NCI-H2196 (cell line): ENCODE data around the gene RNASE11.
"Not testable (repeated sequence)": the region's sequence is repeated elsewhere in the genome, so short reads cannot be mapped to it uniquely, and the experiment has no call there.

Source experiments
- DNase-seq: peaks from one replicate; lab custom pipeline; 2025; ENCODE audit not compliant: unreplicated experiment; lab: John Stamatoyannopoulos, UW

RNASE11 gene

DNA sequence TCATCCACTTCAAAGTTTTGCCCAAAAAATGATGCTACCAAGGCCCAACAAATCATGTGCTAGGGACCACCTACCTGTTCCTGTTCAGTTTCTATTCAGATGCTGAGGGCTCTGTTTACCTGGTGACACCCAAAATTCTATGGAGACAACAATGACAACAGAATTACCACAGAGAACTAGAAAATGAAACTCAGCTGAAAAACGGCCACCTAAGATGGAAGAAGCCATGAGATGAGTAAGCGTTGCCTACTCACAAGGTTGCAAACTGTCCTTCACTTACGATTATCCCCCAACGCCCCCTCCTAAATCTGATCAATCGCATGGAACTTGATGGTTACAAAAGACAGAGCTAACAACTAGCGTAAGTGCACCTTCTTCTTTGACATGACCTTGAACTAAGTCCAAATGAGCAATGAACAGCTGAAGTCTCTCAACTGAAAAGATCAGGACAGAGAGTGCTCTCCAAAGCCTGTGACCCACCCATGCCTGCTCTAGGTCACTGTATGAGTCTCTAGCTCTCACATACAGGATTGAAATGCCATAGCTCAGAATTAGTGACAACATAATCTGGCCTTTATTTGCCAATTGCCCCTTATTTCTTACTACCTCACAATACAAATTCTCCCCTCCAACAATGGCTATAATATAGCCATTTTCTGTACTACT lies at the start of gene RNASE11:
RNASE11 (minus strand) TSS at position 513 of the 666 bp plus-strand sequence.
- no peak for DNase-seq

DNA sequence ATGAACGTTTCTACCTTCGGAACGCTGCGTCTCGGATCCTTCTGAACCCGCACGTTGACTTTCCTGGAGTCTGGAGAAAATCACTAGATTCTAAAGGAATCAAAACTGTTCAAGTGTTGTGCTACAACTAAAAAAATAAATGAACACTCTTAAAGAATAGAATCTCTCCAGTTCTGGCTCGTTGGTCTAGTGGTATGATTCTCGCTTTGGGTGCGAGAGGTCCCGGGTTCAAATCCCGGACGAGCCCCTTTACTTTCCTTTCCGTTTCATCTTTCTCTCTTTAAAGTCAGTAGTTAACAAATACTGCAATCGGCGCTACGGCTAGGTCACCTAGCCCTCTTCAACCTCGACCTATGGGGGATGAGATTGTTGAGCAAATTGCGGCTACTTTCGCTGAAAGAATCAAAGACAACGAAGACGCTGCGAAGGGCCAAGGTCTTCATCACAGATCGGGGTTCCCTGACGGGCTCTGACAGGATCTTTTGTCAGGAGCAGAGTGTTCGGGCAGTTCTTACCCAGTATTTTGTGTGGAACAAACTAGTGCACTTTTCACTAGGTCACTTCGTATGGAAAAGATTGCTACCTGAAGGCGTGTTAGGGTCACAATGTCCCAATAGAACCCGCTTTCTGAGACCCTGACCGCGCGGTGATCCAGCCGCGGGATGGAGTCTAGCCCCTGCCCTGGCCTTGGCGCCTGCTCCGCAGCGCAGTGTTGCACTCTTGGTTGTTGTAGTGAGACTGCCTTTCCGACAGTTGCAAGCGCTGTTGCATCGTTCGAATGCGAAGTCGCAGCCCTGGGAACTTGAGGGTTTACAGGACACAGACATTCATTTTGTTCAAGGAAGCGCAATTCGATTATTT lies 45.3 kb upstream of the RNASE11 start:
- no peak for DNase-seq

DNA sequence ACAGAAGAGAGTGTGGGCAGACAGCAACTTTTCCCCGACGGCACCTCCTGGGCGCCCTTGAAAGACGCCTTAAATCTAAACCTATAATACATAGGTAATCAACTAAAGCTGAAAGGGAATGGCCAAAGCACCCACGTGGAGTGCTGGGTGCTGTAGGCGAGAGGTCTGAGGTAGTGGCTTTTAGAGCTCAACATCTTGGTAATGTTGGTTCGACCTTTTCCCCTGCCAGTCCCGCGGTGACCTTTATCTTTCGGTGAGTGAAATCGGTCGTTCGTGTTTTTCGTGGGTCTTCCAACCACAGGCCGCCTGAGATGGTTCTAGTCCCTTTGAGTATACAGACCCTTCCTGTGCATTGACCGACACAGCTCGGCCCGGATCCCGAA lies 44.6 kb upstream of the RNASE11 start:
- DNase-seq, result no peak

DNA sequence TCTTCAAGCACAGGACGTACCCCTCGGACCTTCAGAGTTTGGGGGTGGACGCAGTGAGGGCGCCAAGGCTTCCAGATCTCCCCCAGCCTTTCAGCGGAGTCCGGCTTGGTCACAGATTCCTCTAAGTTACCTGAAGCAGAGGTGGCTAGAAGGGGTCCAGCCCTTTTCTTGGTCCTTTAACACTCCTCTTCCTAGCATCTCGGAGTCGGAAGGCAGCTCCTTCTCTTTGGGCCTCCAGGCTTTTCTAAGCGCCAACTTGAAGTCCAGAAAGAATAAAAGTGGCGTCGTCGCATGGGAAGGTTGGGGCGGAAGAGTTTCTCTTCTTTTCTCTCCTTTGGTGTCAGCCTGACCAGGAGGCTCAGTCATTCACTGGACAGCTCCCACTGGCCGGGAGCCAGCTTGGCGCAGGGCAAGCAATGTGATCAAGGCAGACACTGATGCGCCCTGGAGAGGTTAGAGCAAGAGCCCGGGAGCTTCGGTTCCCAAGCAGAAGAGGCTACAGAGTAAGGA lies 44.1 kb upstream of the RNASE11 start:
- no peak for DNase-seq

DNA sequence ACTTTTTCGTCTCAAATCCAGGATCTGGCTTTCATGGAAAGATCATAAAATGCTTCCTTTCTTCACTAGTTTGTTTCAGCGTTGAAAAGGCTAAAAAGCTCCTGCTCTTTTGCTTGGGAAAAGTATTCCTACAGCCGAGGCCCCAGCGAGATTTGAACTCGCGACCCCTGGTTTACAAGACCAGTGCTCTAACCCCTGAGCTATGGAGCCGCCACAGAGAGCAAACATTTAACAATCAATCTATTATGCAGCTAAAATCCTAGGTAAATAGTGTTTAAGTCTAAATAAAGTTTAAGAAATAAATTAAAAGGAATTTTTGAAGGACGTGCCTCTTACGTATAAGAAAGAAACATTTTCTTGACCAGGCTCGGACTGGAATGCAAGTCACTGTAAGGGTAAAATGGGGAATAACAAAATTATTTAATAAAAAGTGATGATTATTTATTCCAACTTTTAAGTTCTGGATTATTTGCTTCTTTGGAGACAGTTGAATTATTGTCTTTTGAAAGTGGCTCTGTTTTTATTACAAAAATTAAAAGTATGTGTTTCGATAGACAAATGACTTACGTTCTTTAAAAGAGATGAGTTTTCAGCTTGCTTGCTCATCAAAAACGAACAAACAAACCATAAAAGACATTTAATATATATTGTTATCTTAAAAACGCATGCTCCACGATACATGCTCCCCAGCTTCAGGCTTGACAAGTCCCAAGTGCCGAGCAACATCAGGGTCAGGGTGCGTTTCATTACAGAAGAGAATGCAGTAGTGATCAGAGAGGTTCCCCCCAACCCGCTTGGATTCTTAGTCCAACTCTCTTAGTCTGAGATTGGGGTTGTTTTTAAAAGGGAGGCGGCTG lies 43.5 kb upstream of the RNASE11 start:
- no peak for DNase-seq

DNA sequence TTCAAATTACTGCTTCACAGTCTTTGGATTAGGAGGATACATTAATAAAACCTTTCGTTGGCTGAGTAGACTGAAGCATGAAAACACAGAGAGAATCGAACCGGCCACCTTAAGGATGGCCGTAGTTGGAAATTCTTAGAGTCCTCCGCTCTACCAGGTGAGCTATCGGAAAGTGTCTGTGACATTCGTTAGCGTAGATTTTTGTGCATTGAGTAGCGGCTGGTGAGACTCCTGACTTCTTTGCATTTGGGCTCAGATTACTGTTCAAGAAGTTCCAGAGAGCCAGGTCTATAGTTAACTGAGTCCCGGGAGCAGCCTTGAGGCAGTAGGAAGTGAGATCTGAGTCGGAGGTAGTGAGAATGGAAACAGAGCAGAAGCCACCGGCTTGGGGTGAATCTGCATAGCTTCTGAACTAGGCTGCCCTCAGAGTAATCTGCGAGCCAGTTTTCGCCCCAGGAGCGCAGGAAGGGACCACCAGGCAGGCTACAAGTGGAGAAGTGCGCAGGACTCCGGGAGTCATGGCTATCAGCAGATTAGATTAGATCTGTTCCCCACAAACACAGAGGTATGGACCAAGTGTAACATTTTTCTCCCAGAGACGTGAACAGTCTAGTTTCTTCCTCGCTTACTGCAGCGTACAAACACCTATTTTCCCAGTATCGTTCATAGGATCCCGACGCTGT lies 42.7 kb upstream of the RNASE11 start:
- no peak for DNase-seq

DNA sequence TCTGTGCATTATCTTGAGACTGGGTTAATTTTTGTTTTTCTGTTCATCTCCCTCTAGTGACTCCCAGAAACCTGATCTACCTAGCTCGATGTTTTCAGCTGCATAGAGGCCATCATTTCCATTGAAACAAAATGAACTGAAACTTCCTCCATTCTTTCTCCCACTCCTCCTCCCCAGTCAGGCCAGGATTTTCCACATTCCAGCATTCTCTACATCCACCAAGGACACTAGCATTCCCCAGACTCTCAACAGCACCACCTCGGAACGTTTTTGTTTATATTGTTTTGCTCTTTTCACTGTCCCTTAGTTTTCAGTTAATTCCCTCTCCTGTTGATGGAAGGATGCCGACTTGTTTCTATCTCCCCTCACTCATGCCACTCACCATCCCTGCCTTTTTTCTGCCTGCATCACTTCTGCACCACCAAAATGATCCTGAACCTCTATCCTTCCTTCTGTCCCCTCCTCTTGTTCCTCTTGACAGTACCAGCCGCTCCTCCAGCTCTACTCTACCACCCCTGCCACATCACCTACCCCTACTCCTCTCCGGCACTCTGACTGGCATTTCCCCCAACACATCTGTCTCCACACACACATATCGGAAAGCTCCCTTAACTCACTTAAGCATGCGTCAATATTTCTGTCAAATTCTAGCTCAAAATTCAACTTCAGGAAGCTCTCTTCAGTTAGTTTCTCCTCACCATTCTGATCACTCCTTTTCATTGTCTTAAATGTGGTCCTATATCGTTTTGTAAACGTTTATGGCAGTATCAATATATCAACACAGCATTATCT lies 40.5 kb upstream of the RNASE11 start:
- no peak for DNase-seq

DNA sequence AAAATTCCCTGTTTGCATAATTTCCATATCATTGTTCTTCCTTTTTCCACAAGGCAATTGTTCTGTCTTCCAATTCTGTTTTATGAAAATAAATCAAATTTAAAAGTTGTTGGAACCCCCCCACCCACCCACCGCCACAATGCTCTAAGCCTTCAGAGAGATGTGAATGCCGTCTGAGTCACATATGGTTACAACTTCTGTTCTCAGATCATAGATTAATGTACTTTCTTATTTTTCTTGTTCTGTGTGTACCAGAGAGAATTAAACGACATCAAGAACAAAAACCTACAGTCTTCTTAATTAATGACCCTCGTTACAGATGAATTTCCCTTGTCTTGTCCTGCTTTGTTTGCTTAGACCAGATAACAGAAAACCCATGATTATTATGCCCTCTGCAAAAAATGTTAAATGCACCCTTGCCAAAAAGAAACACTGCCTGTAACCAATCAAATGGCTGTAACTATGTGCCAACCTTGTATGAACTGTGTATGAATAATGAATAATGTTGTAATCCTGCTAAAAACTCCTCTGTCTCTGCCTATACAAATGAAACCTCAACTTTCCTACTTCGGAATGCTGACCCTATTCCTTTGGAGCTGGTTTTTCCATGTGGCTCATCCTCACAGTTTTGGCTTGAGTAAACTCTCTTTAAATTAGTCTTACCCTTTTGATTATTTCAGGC lies 39.7 kb upstream of the RNASE11 start:
- no peak for DNase-seq

DNA sequence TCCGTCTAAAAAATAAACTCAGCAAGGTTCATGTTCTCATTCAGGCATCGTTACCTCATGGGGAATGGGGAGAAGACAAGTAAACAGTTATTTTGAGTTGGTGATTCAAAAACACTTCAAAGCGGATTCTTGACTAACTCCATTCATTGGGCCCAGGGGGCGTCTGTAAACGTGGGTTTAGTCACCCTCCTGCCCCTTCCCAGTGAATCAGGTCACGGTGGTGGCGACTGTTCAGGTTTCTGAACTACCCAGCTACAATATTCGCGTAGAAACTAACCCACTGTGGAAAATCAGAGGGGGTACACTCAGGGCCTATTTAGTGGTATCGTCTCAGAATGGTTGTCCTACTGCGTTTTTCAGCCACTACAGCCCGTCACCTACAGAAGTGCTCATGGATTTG lies 38.5 kb upstream of the RNASE11 start:
- no peak for DNase-seq

DNA sequence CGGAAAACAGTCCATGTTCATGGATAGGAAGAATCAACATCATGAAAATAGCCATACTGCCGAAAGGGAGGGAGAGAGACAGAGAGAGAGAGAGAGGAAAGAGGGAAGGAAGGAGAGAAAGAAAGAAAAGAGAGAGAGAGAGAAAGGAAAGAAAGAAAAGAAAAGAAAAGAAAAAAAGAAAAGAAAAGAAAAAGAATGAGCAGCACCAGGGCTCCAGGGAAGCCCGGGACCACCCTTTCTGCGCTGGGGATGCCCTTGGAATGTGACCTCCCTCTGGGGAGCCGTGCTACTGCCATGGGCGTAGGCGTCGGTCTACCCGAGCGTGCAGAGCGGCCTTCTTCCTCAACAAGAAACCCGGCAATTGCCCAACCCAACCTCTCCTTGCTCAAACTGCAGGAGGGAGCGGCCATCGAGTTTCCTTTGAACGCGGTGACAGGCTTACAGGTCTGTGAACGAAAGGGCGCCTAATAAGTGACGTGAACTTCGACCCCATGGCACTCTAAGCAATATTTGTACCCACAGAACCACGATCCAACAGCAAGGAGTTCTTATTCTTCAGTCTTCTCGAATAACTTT lies 36.8 kb upstream of the RNASE11 start:
- DNase-seq, result no peak

DNA sequence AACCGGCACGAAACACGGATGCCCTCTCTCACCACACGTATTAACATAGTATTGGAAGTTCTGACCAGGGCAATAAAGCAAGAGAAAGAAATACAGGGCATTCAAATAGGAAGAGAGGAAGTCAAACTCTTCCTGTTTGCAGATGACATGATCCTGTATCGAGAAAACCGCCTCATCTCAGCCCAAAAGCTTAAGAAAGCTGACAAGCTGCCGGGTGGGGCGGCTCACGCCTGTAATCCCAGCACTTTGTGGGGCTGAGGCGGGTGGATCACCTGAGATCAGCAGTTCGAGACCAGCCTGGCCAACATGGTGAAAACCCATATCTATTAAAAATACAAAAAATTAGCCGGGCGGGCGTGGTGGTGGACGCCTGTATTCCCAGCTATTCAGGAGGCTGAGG lies 36.0 kb upstream of the RNASE11 start:
- no peak for DNase-seq

DNA sequence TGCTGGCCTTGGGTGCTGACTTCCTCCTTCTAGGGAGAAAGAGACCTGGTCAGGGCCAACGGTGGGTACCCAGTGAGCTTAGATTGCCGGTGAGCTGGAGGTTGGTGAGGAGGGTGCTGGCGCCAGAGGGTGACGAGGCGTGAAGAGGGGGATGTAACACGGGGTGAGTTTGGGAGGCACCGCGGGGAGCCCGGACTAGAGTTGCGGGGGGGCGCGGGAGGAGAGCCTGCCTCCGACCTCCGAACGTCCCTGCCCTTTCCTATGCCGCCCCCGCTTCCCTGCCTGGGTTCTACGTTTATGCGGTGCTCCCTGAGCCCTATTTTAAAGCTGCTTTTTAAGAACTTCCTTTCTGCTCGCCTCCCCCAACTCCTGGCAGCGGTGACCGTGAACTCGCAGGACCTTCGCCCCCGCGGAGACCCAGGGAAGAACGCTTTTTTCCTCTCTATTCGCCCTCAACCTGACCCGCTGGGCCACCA lies 35.1 kb upstream of the RNASE11 start:
- no peak for DNase-seq

DNA sequence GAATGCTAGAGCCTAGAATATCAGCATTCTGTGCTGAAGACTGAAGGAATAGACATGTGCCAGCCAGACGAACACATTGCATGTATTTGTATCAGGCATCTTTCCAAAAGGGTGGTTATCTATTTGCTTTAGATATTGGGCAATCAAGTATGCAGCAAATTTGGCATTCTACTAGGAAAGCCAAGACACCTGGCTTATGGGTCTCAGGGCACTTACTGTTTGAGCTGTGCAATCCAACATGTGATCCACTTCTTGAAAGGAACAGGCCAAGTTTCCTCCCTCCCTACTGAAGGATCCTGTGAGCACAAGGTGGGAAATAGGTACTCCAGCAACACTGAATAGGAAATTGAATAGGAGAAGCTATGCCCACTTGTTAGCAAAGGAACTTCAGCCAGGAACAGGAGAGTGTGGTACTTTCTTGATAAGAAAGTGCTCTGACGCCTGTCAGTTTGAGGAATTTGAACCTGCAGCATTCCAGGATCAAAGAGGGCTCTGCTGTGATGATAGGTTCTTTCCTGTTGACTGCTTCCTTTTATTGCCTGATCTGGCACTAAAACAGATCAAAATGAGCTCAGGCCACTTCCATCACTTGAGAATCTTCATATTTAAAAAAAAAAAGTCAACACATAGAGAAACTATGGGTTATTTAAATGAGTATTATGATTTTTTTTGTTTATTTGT lies 33.1 kb upstream of the RNASE11 start:
- no peak for DNase-seq

DNA sequence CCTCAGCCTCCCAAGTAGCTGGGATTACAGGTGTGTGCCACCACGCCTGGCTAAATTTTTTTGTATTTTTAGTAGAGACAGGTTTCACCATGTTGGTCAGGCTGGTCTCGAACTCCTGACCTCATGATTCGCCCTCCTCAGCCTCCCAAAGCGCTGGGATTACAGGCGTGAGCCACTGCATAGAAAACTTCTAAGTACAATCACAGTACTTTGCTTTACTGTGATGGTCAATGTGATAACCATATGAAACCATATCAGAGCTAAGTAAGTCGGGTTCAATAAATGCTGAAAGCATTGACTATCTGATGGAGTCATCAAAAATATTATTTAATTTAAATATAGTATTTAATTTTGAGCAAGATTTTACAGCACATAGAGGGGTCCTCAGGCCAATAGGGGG lies 31.9 kb upstream of the RNASE11 start:
- DNase-seq, result not testable (repeated sequence)

DNA sequence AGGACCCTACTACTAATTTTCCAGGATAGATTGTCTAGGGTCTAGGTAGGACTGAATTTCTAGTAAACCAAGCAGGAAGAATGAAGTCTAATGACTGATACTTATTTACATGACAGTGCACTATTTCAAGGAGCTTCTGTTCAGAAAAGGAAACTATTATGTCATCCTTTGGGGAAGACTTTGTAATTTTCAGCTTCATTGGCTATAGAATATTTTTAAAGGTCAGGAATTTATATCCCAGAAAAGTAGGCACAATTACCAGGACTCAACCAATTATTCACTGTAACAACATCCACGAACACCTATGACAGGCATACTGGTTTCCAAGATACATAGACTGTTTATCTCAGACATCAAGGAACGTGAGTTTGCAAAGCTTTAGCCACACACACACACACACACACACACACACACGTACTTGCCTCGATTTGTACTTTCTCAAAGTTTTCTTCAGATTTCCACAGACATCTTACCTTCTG lies 30.5 kb upstream of the RNASE11 start:
- DNase-seq, result no peak

DNA sequence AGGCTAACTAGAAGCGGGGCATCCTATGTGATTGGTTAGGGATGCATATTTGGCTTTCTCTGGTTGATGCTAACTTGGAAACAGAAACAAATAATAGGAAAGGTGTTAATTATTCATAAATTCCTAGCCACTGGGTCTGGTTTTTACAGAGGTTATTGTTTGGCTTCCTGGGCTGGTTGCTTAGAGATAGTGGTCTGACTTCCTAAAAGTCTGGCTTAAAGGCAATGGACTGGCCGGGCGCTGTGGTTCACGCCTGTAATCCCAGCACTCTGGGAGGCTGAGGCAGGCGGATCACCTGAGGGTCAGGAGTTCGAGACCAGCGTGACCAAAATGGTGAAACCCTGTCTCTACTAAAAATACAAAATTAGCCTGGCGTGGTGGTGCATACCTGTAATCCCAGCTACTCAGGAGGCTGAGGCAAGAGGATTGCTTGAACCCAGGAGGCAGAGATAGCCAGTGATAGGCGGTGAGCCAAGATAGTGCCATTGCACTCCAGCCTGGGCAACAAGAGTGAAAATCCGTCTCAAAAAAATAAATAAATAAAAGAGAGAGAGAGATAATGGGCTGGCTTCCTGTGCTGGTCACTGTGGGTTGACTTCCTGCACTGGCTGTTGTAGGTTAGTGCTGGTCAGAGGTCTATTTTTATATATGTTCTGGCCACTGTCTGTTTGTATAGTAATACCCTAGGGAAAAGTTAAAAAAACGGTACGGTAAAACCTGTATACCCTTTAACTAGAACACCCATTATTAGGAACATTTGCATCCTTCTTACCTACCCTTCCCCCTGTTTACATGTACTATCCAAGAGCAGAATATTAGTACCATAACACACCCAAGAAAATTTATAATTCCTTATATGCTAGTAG lies 29.6 kb upstream of the RNASE11 start:
- no peak for DNase-seq

DNA sequence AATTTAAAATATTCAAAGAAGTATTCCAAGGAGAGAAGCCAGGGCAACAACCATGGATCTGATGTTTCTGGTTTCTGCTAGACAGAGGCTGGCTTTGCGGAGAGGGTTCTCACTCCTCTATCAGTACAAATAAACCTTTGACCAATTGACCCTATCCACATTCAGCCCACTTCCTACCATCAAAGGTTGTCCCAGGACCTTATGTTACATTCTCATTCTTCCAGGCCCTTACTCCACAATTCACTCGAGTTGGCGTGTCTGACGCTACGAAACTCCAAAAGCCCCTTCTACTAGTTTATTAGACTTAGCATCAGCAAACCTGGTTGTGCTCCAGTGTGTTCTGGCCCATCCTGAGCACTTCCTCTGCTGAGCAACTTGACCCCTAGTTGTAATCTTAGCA lies 28.2 kb upstream of the RNASE11 start:
- no peak for DNase-seq
